Vagina (tissue), 2 donors: ENCODE results near the gene ARL2.

Experiments used
- POLR2A ChIP-seq, 2 donors: fragments of 450-650 bp; IDR thresholded peaks; one replicate each; pipeline ENCODE4 v1.6.1; 2017; ENCODE audit warnings: antibody characterized with exemption in 2 of 2, mild to moderate bottlenecking in 2 of 2, moderate library complexity in 2 of 2
- POLR2AphosphoS5 ChIP-seq, 2 donors: sonication (generic); formaldehyde crosslinking; IDR thresholded peaks; one replicate each; pipeline ENCODE4 v1.9.0; 2017; ENCODE audit warnings: antibody characterized with exemption in 2 of 2, mild to moderate bottlenecking in 2 of 2, low read depth in 1 of 2; ENCODE audit not compliant: insufficient read depth in 1 of 2
- TF ChIP-seq, protein P1 (sequence below), 3 experiments: fragments of 450-650 bp in 2 of 3; fragments of 200-600 bp in 1 of 3; sonication (generic) in 1 of 3; IDR thresholded peaks; one replicate each; pipeline ENCODE4 v1.5.1; 2017 to 2019; ENCODE audit warnings: antibody characterized with exemption in 3 of 3, mild to moderate bottlenecking in 2 of 3, moderate library complexity in 2 of 3

- TF ChIP-seq, protein P1, sequence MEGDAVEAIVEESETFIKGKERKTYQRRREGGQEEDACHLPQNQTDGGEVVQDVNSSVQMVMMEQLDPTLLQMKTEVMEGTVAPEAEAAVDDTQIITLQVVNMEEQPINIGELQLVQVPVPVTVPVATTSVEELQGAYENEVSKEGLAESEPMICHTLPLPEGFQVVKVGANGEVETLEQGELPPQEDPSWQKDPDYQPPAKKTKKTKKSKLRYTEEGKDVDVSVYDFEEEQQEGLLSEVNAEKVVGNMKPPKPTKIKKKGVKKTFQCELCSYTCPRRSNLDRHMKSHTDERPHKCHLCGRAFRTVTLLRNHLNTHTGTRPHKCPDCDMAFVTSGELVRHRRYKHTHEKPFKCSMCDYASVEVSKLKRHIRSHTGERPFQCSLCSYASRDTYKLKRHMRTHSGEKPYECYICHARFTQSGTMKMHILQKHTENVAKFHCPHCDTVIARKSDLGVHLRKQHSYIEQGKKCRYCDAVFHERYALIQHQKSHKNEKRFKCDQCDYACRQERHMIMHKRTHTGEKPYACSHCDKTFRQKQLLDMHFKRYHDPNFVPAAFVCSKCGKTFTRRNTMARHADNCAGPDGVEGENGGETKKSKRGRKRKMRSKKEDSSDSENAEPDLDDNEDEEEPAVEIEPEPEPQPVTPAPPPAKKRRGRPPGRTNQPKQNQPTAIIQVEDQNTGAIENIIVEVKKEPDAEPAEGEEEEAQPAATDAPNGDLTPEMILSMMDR (IDR thresholded peaks at IDR 0.05): no peak
- TF ChIP-seq POLR2A (IDR thresholded peaks at IDR 0.05) (no peak), POLR2AphosphoS5 (IDR thresholded peaks at IDR 0.05; ENCODE audit: insufficient read depth in 1 of 2, low read depth in 1 of 2) (no peak)
Observed at GRCh38 chr11:65016705-65017104, 2.7 kb downstream of the ARL2 start.
